Measurements from ENCODE around the gene ATF7. TPM values are rescaled to one million over a fixed set of nuclear protein-coding genes. Genes with fewer than 3 reads are reported as not detected.

The ATF7 gene
- total RNA-seq, 2 experiments from 2014 or later: 13.3 to 14.3 TPM

DNA sequence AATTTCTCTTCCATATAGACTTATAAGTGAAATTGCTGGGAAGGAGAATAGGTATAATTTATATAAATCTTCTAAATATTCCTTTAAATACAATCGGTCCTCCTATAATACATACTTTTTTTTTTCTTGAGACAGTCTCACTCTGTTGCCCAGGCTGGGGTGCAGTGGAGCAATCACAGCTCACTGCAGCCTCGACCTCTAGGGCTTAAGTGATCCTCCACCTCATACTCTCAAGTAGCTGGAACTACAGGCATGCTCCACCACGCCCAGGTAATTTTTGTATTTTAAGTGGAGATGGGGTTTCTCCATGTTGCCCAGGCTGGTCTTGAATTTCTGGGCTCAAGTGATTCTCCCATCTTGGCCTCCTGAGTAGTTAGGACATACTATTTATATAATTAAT lies 89.2 kb downstream of the ATF7 start:
- Mint-ChIP-seq H3K27ac (no peak overlapping the region), H3K36me3 (ENCODE audit: low read depth) (peaks cover 81% of the 10 kb centered on the region), H3K4me1 (ENCODE audit: low read depth) (no peaks in the 10 kb centered on the region), H3K4me3 (no peak overlapping the region), H3K9me3 (no peaks in the 10 kb centered on the region), H3K27me3 (no peaks in the 10 kb centered on the region)
- H3K4me3 ChIP-seq (ENCODE audit: low read length): no peak overlapping the region
- intact Hi-C loops (cut with DNase I, micrococcal nuclease): no loop called here
- no peaks in the 10 kb centered on the region for H3K9me3 ChIP-seq (ENCODE audit: control insufficient read depth in 1 of 2, insufficient read depth in 1 of 2, low read length in 2 of 2)
- peaks cover 69% of the 10 kb centered on the region for H3K36me3 ChIP-seq (ENCODE audit: insufficient read depth, low read length)
- DNase-seq (no peak), ATAC-seq (ENCODE audit: poor library complexity) (no peak)
- CTCF ChIA-PET: no interaction called here
- TF ChIP-seq, protein P1, sequence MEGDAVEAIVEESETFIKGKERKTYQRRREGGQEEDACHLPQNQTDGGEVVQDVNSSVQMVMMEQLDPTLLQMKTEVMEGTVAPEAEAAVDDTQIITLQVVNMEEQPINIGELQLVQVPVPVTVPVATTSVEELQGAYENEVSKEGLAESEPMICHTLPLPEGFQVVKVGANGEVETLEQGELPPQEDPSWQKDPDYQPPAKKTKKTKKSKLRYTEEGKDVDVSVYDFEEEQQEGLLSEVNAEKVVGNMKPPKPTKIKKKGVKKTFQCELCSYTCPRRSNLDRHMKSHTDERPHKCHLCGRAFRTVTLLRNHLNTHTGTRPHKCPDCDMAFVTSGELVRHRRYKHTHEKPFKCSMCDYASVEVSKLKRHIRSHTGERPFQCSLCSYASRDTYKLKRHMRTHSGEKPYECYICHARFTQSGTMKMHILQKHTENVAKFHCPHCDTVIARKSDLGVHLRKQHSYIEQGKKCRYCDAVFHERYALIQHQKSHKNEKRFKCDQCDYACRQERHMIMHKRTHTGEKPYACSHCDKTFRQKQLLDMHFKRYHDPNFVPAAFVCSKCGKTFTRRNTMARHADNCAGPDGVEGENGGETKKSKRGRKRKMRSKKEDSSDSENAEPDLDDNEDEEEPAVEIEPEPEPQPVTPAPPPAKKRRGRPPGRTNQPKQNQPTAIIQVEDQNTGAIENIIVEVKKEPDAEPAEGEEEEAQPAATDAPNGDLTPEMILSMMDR (IDR thresholded peaks at IDR 0.05): no peak
- POLR2A ChIA-PET: no interaction called here
- no peak overlapping the region for H3K27ac ChIP-seq (ENCODE audit: low read depth in 1 of 2, low read length in 2 of 2)
- H3K4me1 ChIP-seq (ENCODE audit: insufficient read depth, low read length): no peaks in the 10 kb centered on the region
- H3K27me3 ChIP-seq (ENCODE audit: control insufficient read depth in 1 of 2, insufficient read depth in 2 of 2, low read length in 2 of 2): no peaks in the 10 kb centered on the region

DNA sequence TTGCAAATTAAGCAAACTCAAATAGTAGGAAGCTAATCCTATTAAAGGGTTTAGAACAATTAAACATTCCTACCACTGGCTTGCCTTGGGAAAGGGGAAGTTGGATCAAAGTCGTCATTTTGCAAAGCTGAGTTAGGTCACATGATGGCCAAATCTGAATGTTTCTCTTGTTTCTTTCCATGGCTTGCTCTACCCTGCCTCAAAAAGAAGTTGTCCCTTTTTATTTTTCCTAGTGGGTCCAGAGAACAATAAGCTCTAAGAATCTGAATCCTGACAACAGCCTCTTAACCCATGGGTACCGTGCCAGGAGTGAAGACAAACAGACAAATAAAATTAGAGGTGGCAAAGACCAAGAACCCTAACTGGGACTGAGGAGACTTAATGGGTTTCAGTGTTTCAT lies 92.7 kb downstream of the ATF7 start:
- Histone ChIP-seq H3K27ac (ENCODE audit: low read depth in 1 of 2, low read length in 2 of 2) (no peak overlapping the region), H3K27me3 (ENCODE audit: control insufficient read depth in 1 of 2, insufficient read depth in 2 of 2, low read length in 2 of 2) (no peaks in the 10 kb centered on the region), H3K4me3 (ENCODE audit: low read length) (no peak overlapping the region), H3K4me1 (ENCODE audit: insufficient read depth, low read length) (no peaks in the 10 kb centered on the region), H3K36me3 (ENCODE audit: insufficient read depth, low read length) (peaks cover 78% of the 10 kb centered on the region), H3K9me3 (ENCODE audit: control insufficient read depth in 1 of 2, insufficient read depth in 1 of 2, low read length in 2 of 2) (no peaks in the 10 kb centered on the region)
- Mint-ChIP-seq H3K36me3 (ENCODE audit: low read depth) (peaks cover 80% of the 10 kb centered on the region), H3K4me3 (no peak overlapping the region), H3K9me3 (no peaks in the 10 kb centered on the region), H3K27me3 (no peaks in the 10 kb centered on the region), H3K27ac (no peak overlapping the region), H3K4me1 (ENCODE audit: low read depth) (no peaks in the 10 kb centered on the region)
- ChIA-PET CTCF (interaction anchor here (1.0 kb wide), 1 partner anchor 16 kb away, joined by 3 read pairs; no protein-coding TSS in a partner anchor), POLR2A (no interaction called here)
- TF ChIP-seq, protein P1 (IDR thresholded peaks at IDR 0.05): no peak
- ATAC-seq (ENCODE audit: poor library complexity) (no peak), DNase-seq (no peak)
- intact Hi-C loops (cut with DNase I, micrococcal nuclease): no loop called here

DNA sequence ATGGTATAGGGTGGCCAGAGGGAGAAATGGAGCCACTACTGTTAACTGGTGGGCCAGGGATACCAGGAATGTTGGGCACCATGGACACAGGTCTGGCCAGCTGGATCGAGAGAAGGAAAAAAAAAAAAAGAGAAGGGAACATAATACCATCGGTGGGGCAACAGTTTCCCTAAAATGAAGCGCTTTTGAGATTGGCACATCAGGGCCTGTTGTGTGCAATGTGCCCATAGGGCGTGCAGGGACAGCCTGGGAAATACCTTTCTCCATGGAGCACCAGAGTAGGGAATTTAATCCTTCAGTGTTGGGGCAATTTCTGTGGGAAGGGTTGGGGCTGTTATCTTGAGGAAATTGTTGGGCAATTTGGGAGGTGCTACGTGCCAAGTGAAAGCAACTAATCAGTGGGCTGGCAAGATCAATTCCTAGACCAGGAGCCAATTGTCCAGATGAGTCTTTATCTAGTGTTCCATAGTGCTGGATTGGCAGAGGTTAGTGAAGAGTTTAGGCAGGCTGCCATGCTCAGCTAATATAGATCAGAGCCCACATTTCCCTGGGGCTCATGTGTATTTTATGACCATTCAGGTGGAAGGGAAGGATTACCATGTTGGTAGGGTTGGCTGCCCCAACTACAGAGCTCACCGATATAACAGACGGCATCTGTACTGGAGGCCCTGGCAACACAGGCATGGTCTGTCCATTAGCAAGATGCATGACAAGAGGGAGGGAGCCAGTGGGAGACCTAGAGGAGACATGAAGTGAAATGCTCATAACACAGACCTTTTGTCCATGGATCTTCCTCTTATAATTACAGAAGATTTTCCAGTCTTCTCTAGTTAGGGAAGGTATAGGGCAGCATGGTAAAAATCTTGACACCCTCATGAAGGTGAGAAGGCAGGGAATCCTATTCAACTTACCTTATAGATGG lies 93.4 kb downstream of the ATF7 start:
- Mint-ChIP-seq H3K36me3 (ENCODE audit: low read depth) (peaks cover 73% of the 10 kb centered on the region), H3K27ac (no peak overlapping the region), H3K27me3 (no peaks in the 10 kb centered on the region), H3K4me1 (ENCODE audit: low read depth) (no peaks in the 10 kb centered on the region), H3K9me3 (no peaks in the 10 kb centered on the region), H3K4me3 (no peak overlapping the region)
- Histone ChIP-seq H3K4me1 (ENCODE audit: insufficient read depth, low read length) (no peaks in the 10 kb centered on the region), H3K27me3 (ENCODE audit: control insufficient read depth in 1 of 2, insufficient read depth in 2 of 2, low read length in 2 of 2) (no peaks in the 10 kb centered on the region), H3K27ac (ENCODE audit: low read depth in 1 of 2, low read length in 2 of 2) (no peak overlapping the region), H3K4me3 (ENCODE audit: low read length) (no peak overlapping the region), H3K36me3 (ENCODE audit: insufficient read depth, low read length) (peaks cover 74% of the 10 kb centered on the region), H3K9me3 (ENCODE audit: control insufficient read depth in 1 of 2, insufficient read depth in 1 of 2, low read length in 2 of 2) (no peaks in the 10 kb centered on the region)
- ChIA-PET POLR2A (no interaction called here), CTCF (interaction anchor here (1.0 kb wide), 1 partner anchor 15 kb away, joined by 3 read pairs; no protein-coding TSS in a partner anchor)
- intact Hi-C loops (cut with DNase I, micrococcal nuclease): no loop called here
- DNase-seq (no peak), ATAC-seq (ENCODE audit: poor library complexity) (no peak)
- TF ChIP-seq, protein P1 (IDR thresholded peaks at IDR 0.05): no peak

All from CD4-positive, alpha-beta T cell (primary cell).